ENCODE data around the gene ZNF618.

Gene ZNF618

DNA sequence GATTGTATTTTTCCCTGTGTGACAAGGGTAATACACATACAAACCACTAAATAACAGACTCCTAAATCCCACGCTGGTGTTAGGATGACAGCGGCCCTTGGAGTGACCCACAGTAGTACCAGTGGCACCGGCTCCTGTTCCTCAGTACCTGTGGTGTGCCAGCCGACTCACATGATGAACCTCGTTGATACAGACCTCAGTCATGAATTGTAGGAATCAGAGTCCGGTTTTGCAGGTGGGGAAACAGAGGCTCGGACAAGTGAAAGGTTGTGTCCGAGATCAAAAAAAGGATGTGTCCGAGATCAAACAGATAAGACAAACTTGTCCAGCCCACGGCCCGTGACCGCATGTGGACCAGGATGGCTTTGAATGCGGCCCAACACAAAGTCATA, 124.0 kb downstream of the ZNF618 start:
- H3K36me3 Mint-ChIP-seq: no peaks in the 10 kb centered on the region
- no peaks in the 10 kb centered on the region for H3K27me3 Mint-ChIP-seq
- no peak overlapping the region for H3K27ac Mint-ChIP-seq
- H3K4me1 Mint-ChIP-seq: no peaks in the 10 kb centered on the region
- H3K4me3 Mint-ChIP-seq: no peak overlapping the region
- H3K9me3 Mint-ChIP-seq: no peaks in the 10 kb centered on the region

- Mint-ChIP-seq H3K36me3 (no peaks in the 10 kb centered on the region), H3K27ac (no peak overlapping the region), H3K4me3 (no peak overlapping the region), H3K27me3 (no peaks in the 10 kb centered on the region), H3K9me3 (no peaks in the 10 kb centered on the region), H3K4me1 (no peaks in the 10 kb centered on the region)
Observed at GRCh38 chr9:114000671-114001409, 124.7 kb downstream of the ZNF618 start.

DNA sequence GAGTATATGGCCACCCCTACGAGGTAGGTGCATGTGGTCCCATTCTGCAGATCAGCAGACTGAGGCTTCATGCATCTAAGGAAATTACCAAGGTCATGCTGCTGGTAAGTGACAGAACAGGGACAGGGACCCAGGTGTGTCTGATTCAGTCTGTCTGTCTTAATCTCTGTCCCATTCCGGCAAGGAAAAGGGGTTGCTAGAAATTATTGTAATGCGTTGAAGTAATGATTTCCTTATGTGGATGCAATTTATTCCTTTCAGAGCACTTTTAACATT, 125.2 kb downstream of the ZNF618 start:
- Mint-ChIP-seq H3K27ac (no peak overlapping the region), H3K36me3 (no peaks in the 10 kb centered on the region), H3K4me3 (no peak overlapping the region), H3K4me1 (no peaks in the 10 kb centered on the region), H3K27me3 (no peaks in the 10 kb centered on the region), H3K9me3 (no peaks in the 10 kb centered on the region)

GRCh38 chr9:114001794-114002261, 125.7 kb downstream of the ZNF618 start:
- no peaks in the 10 kb centered on the region for H3K36me3 Mint-ChIP-seq
- H3K27me3 Mint-ChIP-seq: no peaks in the 10 kb centered on the region
- no peaks in the 10 kb centered on the region for H3K4me1 Mint-ChIP-seq
- no peak overlapping the region for H3K27ac Mint-ChIP-seq
- no peaks in the 10 kb centered on the region for H3K9me3 Mint-ChIP-seq
- no peak overlapping the region for H3K4me3 Mint-ChIP-seq

DNA sequence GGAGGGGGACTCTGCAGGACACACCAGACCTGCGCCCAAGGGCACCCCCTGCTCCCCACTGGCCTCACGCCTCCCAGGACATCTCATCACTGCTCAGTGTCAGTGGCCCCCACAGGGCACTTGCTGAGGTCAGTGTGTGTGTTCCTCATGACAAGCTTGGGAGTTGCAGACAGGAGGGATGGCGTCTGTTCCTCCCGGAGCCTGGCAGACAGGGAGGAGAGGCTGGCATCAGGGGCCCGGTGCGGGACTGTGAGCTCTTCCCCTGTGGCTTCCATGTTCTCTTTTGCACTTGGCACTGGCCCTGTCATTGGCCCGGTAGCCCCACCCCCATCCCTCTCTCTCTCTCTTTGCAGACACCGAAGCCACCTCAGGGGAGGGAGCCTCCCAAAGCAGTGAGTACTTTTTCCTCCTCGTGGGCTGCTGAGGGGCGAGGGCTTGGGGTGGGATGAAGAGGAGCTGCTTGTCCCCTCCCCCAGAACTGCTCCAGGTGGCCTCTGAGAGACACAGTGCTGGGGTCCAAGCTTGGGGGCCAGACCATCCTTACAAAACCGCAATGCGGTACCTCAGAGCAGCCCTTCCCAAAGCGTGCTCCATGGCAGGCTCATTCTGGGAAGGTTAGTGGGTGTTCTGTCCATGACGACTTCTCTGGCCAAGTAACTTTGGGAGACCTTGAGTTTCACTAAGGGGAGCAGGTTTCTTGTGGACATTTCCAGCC, 126.3 kb downstream of the ZNF618 start:
- Mint-ChIP-seq H3K4me1 (no peaks in the 10 kb centered on the region), H3K27me3 (no peaks in the 10 kb centered on the region), H3K36me3 (no peaks in the 10 kb centered on the region), H3K4me3 (no peak overlapping the region), H3K9me3 (no peaks in the 10 kb centered on the region), H3K27ac (no peak overlapping the region)

GRCh38 chr9:114002986-114003350, 126.9 kb downstream of the ZNF618 start:
- Mint-ChIP-seq H3K36me3 (no peaks in the 10 kb centered on the region), H3K27ac (no peak overlapping the region), H3K27me3 (no peaks in the 10 kb centered on the region), H3K4me3 (no peak overlapping the region), H3K4me1 (no peaks in the 10 kb centered on the region), H3K9me3 (no peaks in the 10 kb centered on the region)

DNA sequence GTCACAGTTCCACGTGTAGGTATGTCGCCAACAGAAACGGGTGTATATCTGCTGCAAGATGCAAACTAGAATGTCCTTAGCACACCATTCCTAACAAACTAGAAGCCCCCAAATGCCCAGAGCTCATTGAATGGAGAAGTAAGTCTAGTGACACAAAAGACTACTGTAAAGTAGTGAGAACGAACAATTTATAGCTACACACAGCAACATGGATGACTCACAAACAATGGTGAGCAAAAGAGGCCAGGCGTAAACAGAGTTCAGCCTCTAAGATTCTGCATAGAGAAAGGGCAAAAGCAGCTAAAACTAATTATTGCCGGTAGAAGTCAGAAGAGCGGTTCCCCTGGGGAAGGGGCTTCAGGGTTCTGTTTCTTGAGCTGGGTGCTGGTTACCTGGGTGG, 127.2 kb downstream of the ZNF618 start:
- no peaks in the 10 kb centered on the region for H3K9me3 Mint-ChIP-seq
- no peak overlapping the region for H3K4me3 Mint-ChIP-seq
- no peaks in the 10 kb centered on the region for H3K27me3 Mint-ChIP-seq
- no peaks in the 10 kb centered on the region for H3K4me1 Mint-ChIP-seq
- H3K36me3 Mint-ChIP-seq: no peaks in the 10 kb centered on the region
- no peak overlapping the region for H3K27ac Mint-ChIP-seq

DNA sequence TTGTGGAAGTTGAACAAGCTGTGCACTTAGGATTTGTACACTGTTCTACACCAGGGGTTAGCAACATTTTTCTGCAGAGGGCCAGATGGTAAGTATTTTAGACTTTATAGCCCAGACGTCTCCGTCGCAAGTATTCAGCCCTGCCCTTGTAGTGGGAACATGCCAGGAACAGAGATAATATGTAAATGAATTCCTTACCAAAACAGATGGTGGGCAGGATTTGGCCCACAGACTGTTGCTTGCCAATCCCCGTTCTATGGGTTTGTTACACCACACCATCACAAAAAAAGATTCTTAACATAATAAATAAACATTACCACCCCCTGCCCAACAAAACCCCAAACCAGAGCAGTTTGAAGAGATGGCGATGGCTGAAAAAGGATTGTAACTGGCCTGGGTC, 127.6 kb downstream of the ZNF618 start:
- Mint-ChIP-seq H3K4me3 (no peak overlapping the region), H3K27ac (no peak overlapping the region), H3K36me3 (no peaks in the 10 kb centered on the region), H3K27me3 (no peaks in the 10 kb centered on the region), H3K9me3 (no peaks in the 10 kb centered on the region), H3K4me1 (no peaks in the 10 kb centered on the region)

- Mint-ChIP-seq H3K36me3 (no peaks in the 10 kb centered on the region), H3K4me3 (no peak overlapping the region), H3K4me1 (no peaks in the 10 kb centered on the region), H3K27me3 (no peaks in the 10 kb centered on the region), H3K27ac (no peak overlapping the region), H3K9me3 (no peaks in the 10 kb centered on the region)
Observed at GRCh38 chr9:114004221-114004716, 128.2 kb downstream of the ZNF618 start.

DNA sequence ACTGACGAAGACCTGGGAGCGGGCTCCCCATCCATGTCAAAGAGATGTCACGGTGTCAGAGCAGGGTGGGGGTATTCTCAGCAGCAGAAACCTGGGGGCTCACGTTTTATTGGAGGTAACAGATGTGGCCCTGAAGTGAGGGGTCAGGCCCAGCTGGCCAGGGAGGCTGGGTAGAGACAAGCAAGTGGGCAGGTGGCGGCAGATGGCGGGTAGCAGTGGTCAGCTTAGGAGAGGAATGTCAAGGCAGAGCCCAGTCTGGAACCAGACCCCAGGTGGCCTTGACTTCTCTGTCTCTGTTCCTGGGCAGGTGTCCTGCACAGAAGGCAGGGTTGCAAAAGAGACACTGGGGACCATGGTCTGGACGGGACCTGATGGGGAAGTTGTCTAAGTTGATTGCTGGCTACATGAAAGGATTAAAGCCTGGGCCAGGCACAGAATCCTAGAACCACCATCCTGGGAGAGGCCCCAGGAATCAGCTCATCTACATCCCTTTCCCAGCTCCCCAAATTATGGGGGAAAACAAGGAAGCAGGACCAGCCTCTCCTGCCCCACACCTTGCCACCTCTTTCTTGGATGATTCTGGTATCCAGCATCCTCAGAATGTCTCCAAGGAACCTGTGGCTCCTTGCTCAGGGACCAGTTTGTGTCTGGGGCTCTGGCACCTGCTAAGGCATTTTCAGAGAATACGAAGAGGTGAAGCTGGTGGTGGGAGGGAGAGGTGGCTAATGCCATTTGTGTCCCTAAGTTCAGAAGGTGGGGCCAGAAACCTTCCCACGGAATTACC, 129.5 kb downstream of the ZNF618 start:
- Mint-ChIP-seq H3K9me3 (no peaks in the 10 kb centered on the region), H3K4me1 (no peaks in the 10 kb centered on the region), H3K27me3 (no peaks in the 10 kb centered on the region), H3K36me3 (no peaks in the 10 kb centered on the region), H3K4me3 (no peak overlapping the region), H3K27ac (no peak overlapping the region)

DNA sequence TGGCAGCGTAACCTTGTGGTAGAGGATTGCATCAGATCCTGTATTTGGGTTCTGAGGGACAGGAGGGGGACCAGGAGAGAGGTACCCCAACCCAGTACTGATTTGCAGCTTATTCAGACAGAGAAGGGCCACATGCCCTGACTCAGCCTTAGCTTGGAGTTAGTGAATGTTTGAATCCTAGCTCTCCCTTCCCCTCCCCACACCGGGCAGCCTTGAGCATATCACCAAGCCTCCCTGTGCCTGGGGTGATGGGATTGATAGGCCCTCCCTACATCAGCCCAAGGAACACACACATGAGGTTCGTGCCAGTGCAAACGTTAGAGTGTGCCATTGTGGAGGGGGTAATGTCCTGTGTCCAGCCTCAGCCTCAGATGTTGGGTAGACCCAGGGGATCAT, 130.0 kb downstream of the ZNF618 start:
- no peaks in the 10 kb centered on the region for H3K36me3 Mint-ChIP-seq
- no peaks in the 10 kb centered on the region for H3K9me3 Mint-ChIP-seq
- no peaks in the 10 kb centered on the region for H3K4me1 Mint-ChIP-seq

DNA sequence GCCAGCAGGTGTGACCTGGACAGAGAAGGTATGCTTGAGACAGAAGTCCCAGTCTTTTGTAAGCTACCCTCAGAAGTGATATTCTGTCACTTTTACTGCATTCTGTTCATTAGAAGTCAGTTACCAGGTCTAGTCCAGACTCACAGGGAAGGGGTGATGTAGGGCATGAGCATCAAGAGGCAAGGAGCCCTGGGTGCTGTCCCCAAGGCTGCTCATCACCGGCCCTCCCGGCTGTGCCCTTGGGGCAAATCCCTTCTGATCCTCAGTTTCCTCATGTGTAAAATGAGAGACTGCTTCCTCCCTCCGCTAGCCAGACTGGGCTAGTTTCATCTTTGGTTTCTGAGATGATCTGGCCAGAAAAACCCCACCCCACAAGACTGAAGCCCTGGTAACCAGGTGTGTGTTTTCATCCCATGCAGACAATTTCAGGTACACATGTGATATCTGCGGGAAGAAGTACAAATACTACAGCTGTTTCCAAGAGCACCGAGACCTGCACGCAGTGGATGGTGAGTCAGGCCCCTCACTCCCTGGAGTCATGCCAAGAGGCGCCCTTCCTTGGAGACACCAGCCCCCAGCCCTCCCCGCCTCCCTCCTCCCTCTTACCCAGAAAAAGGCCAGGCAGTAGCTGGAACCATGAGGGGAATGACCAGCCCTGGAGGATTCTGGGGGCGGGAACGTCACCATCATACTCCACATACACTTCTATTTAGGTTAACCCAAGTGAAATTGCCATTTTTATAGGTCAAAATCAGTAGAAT, 131.0 kb downstream of the ZNF618 start:
- no peak overlapping the region for H3K4me3 Mint-ChIP-seq
- no peaks in the 10 kb centered on the region for H3K9me3 Mint-ChIP-seq
- H3K27me3 Mint-ChIP-seq: no peaks in the 10 kb centered on the region
- H3K27ac Mint-ChIP-seq: no peak overlapping the region
- H3K36me3 Mint-ChIP-seq: no peaks in the 10 kb centered on the region
- H3K4me1 Mint-ChIP-seq: no peaks in the 10 kb centered on the region

More for the DNA sequence above, 130.0 kb downstream of the ZNF618 start:
- Mint-ChIP-seq H3K4me3 (no peak overlapping the region), H3K27ac (no peak overlapping the region), H3K27me3 (no peaks in the 10 kb centered on the region)

GRCh38 chr9:114007991-114008666, 132.0 kb downstream of the ZNF618 start:
- Mint-ChIP-seq H3K27me3 (no peaks in the 10 kb centered on the region), H3K27ac (no peak overlapping the region), H3K4me1 (no peaks in the 10 kb centered on the region), H3K4me3 (no peak overlapping the region), H3K9me3 (no peaks in the 10 kb centered on the region), H3K36me3 (no peaks in the 10 kb centered on the region)

DNA sequence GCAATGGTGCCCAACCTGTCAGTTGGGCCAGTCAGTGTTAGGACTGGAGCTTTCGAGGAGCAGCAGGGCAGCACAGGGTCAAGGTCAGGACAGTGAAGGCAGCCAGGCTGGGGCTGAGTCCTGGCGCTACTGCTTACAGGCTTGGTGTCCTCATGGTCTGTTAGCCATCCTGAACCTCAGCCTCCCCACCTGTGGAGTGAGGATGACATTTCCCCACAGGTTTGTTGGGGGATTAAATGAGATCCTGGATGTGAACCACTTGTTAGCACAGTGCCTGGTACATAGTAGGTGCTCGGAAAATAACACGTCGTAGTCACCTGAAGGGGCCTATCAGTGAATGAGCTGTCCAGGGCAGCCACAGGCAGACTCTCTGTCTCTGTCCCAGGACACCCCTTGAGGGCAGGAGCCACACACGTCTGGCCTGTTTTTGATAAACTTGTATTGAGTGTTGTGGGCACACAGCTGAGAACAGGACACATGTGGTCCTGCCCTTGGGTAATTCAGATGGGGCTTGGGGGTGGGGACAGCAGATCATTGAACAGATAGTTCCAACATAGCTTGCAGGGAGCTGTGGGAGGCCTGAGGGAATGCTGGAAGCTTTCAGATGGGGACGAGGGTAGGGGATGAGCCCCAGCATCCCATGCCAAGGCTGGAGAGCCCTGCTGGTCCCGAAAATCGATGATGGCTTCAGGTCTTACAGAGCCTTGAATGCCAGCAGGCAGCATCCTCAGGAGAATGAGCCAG, 132.7 kb downstream of the ZNF618 start:
- Mint-ChIP-seq H3K27ac (no peak overlapping the region), H3K27me3 (no peaks in the 10 kb centered on the region), H3K4me1 (no peaks in the 10 kb centered on the region), H3K9me3 (no peaks in the 10 kb centered on the region), H3K36me3 (no peaks in the 10 kb centered on the region), H3K4me3 (no peak overlapping the region)

Data from activated naive CD4-positive, alpha-beta T cell treated with anti-CD3 and anti-CD28 coated beads, Interleukin-2, amount 50 U/mL, for 24 hours (primary cell).